ENCODE results near the gene SMARCA4.

DNA sequence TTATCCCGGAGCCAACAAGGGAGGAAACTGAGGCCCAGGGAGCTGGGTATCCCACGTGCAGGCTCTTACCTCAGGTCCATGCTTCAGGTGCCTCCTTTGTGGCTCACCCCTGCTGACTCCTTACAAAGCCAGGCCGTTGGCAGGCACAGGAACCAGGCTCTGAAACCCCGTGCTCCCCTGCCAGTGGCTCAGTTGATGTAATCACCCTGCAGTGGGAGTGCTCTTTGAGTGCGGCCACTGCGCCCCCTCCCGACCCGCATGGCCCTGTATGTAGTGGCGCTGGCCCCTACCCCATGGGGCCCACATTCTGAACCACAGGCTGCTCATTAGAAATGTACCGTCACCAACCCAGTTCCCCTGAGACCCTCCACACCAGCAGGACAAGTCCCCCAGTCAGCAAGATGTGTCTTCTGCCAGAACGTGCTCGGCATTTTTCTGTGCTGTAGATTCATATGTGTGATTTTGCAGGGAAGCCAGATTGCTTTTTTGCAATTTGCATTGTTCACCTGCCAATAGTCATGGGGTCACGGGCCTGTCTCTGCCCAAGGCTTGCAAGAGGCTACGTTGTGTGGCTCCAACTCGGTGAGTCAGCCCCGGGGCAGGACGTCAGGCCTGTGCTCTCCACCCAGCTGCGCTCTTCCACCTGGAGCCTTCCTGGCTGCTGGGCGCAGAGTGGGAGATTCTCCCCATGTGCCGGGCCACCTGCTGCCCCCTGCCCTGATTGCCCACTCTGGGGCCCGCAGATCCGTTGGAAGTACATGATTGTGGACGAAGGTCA is 60.3 kb downstream of the SMARCA4 start:
- TF ChIP-seq CTCF (IDR thresholded peaks at IDR 0.05), result peak in 2 of 6 experiments; percentile 18 to 29
- TF ChIP-seq POLR2A (IDR thresholded peaks at IDR 0.05), result peak in 1 of 2 donors; percentile 42
